Astrocyte (in vitro differentiated cells and primary cell): ENCODE data around the gene NPFFR1. TPM values are rescaled to one million over a fixed set of nuclear protein-coding genes. Genes with fewer than 3 reads are reported as not detected.

Experiments used
- DNase-seq: peaks from one replicate; pipeline ENCODE4 v3.0.0-alpha.2; 2010; ENCODE audit warnings: low read depth
- FAIRE-seq: peaks from 2 replicates; lab custom pipeline; 2011; peaks lifted over from hg19 to GRCh38; lab: Jason Lieb, UNC
- H2AFZ ChIP-seq: 2 replicates; pipeline ENCODE4 v1.6.0; 2012; ENCODE audit warnings: low read depth, low read length, inconsistent platforms
- H3K27ac ChIP-seq: 2 replicates; pipeline ENCODE4 v1.5.1; 2011; ENCODE audit warnings: low read depth, low read length, inconsistent platforms
- H3K27me3 ChIP-seq: 2 replicates; pipeline ENCODE4 v1.6.0; 2011; ENCODE audit warnings: low read length, inconsistent platforms; ENCODE audit not compliant: insufficient read depth
- H3K36me3 ChIP-seq: 2 replicates; pipeline ENCODE4 v1.5.1; 2011; ENCODE audit warnings: low read length, inconsistent platforms; ENCODE audit not compliant: insufficient read depth
- H3K4me1 ChIP-seq: 2 replicates; pipeline ENCODE4 v1.5.1; 2011; ENCODE audit warnings: low read length, inconsistent platforms; ENCODE audit not compliant: insufficient read depth
- H3K4me2 ChIP-seq: 2 replicates; pipeline ENCODE4 v1.6.0; 2012; ENCODE audit warnings: low read length, inconsistent platforms
- H3K4me3 ChIP-seq: 2 replicates; pipeline ENCODE4 v1.5.1; 2011; ENCODE audit warnings: low read depth, mild to moderate bottlenecking, low read length, inconsistent platforms; ENCODE audit not compliant: insufficient read depth
- H3K79me2 ChIP-seq: 2 replicates; pipeline ENCODE4 v1.6.0; 2012; ENCODE audit warnings: mild to moderate bottlenecking, low read length, inconsistent platforms; ENCODE audit not compliant: insufficient read depth
- H3K9ac ChIP-seq: 2 replicates; pipeline ENCODE4 v1.6.0; 2012; ENCODE audit warnings: mild to moderate bottlenecking, low read length, inconsistent platforms
- H3K9me3 ChIP-seq: 2 replicates; pipeline ENCODE4 v1.5.1; 2012; ENCODE audit warnings: low read depth, mild to moderate bottlenecking, low read length, inconsistent platforms; ENCODE audit not compliant: insufficient read depth
- H4K20me1 ChIP-seq: 2 replicates; pipeline ENCODE4 v1.6.0; 2012; ENCODE audit warnings: low read length, inconsistent platforms; ENCODE audit not compliant: insufficient read depth
- H3K27ac Mint-ChIP-seq: one replicate; pipeline ENCODE4 v1.8.0; 2021; ENCODE audit warnings: mild to moderate bottlenecking, mixed read lengths; ENCODE audit not compliant: unreplicated experiment
- H3K27me3 Mint-ChIP-seq: one replicate; pipeline ENCODE4 v1.8.0; 2021; ENCODE audit warnings: low read depth, mixed read lengths; ENCODE audit not compliant: unreplicated experiment
- H3K36me3 Mint-ChIP-seq: one replicate; pipeline ENCODE4 v1.8.0; 2021; ENCODE audit warnings: low read depth, mixed read lengths; ENCODE audit not compliant: unreplicated experiment
- H3K4me1 Mint-ChIP-seq: one replicate; pipeline ENCODE4 v1.8.0; 2021; ENCODE audit warnings: low read depth, mixed read lengths; ENCODE audit not compliant: unreplicated experiment
- H3K4me3 Mint-ChIP-seq: one replicate; pipeline ENCODE4 v1.8.0; 2021; ENCODE audit warnings: mild to moderate bottlenecking, moderate library complexity, mixed read lengths; ENCODE audit not compliant: unreplicated experiment
- H3K9me3 Mint-ChIP-seq: one replicate; pipeline ENCODE4 v1.8.0; 2021; ENCODE audit warnings: mild to moderate bottlenecking, mixed read lengths; ENCODE audit not compliant: unreplicated experiment
- EZH2 ChIP-seq: IDR thresholded peaks from 2 replicates; pipeline ENCODE4 v1.6.1; 2012; ENCODE audit warnings: mild to moderate bottlenecking, low read length, inconsistent platforms; ENCODE audit not compliant: insufficient read depth
- total RNA-seq: library from RNA; stranded (reverse); gene quantifications from 2 replicates; pipeline ENCODE4 v1.2.1, GENCODE V29; 2021
- TF ChIP-seq, protein P1 (sequence below): IDR thresholded peaks from 2 replicates; pipeline ENCODE4 v1.5.1; 2011; ENCODE audit warnings: low read depth, mild to moderate bottlenecking, inconsistent platforms, low read length, moderate library complexity; ENCODE audit not compliant: insufficient read depth

The NPFFR1 gene
- total RNA-seq, 1 donor from 2014 or later, result not detected

DNA sequence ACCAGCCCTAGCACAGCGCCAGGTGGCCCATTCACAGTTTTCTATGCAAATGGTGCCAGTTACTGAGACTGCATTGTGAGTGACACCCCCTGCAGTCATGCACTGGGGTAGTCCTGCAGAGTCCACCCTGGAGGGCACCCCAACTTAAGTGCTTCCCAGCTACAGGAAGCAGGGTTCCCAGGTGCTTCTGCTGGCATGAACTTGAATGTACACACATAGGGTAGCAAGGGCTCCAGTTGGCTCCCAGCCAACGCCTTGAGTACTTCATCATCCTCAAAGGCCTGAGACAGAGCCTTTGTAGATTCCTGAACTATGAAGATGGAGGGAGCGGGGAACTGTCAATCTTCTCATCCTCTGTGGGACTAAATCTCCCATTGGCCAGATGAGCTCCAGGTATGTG, 11.5 kb upstream of the NPFFR1 start:
- H3K4me2 ChIP-seq, result no peak overlapping the region
- DNase-seq (no peak), FAIRE-seq (no peak)
- Mint-ChIP-seq H3K36me3 (peaks cover 2% of the 10 kb centered on the region), H3K4me3 (no peak overlapping the region), H3K9me3 (peaks cover 2% of the 10 kb centered on the region), H3K4me1 (peaks cover 2% of the 10 kb centered on the region), H3K27me3 (peaks cover 17% of the 10 kb centered on the region), H3K27ac (no peak overlapping the region)
- no peaks in the 10 kb centered on the region for H3K27me3 ChIP-seq
- H3K9me3 ChIP-seq, result no peaks in the 10 kb centered on the region
- no peaks in the 10 kb centered on the region for H3K36me3 ChIP-seq
- H2AFZ ChIP-seq, result no peak overlapping the region
- no peaks in the 10 kb centered on the region for H3K79me2 ChIP-seq
- no peak overlapping the region for H3K9ac ChIP-seq
- TF ChIP-seq EZH2, result no peak
- TF ChIP-seq, protein P1, sequence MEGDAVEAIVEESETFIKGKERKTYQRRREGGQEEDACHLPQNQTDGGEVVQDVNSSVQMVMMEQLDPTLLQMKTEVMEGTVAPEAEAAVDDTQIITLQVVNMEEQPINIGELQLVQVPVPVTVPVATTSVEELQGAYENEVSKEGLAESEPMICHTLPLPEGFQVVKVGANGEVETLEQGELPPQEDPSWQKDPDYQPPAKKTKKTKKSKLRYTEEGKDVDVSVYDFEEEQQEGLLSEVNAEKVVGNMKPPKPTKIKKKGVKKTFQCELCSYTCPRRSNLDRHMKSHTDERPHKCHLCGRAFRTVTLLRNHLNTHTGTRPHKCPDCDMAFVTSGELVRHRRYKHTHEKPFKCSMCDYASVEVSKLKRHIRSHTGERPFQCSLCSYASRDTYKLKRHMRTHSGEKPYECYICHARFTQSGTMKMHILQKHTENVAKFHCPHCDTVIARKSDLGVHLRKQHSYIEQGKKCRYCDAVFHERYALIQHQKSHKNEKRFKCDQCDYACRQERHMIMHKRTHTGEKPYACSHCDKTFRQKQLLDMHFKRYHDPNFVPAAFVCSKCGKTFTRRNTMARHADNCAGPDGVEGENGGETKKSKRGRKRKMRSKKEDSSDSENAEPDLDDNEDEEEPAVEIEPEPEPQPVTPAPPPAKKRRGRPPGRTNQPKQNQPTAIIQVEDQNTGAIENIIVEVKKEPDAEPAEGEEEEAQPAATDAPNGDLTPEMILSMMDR, result no peak
- no peak overlapping the region for H3K27ac ChIP-seq
- no peak overlapping the region for H3K4me3 ChIP-seq
- peaks cover 9% of the 10 kb centered on the region for H3K4me1 ChIP-seq
- H4K20me1 ChIP-seq, result no peaks in the 10 kb centered on the region

DNA sequence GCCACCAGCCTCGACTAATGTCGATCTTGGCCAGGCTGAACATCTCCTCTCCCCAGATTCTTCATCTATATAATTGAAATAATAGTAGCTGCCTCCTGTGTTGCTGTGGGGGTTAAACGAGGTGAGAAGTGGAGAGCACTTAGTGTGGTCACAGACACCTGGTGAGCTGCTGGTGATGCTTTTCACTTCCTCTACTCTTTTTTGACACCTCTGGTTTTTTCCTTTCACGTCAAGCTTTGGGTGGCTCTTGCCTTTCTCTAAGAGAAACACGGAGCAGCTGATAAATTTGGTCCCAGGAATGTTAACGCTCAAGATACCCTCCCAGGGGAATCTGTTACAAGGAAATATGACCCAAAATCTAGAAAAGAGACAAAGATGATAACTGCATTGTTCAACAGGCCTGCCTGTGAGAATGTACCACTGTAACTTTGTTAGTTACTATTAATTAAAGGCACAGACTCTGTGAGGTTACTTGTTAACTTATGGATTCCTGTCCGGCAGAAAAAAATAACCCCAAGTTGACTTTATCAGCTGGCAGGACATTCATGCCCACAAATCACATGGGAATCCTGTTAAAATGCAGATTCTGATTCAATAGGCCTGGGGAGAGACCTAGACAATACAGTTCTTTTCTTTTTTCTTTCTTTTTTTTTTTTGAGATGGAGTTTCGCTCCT, 9.5 kb upstream of the NPFFR1 start:
- no peak overlapping the region for H3K4me3 Mint-ChIP-seq
- Histone ChIP-seq H3K27ac (no peak overlapping the region), H3K4me2 (no peak overlapping the region), H3K36me3 (no peaks in the 10 kb centered on the region), H3K9me3 (no peaks in the 10 kb centered on the region), H4K20me1 (no peaks in the 10 kb centered on the region), H3K79me2 (no peaks in the 10 kb centered on the region), H3K9ac (no peak overlapping the region), H3K4me1 (peaks cover 13% of the 10 kb centered on the region), H3K4me3 (no peak overlapping the region), H3K27me3 (no peaks in the 10 kb centered on the region), H2AFZ (no peak overlapping the region)
- peaks cover 2% of the 10 kb centered on the region for H3K9me3 Mint-ChIP-seq
- FAIRE-seq, result no peak
- peaks cover 9% of the 10 kb centered on the region for H3K4me1 Mint-ChIP-seq
- H3K36me3 Mint-ChIP-seq, result peaks cover 2% of the 10 kb centered on the region
- H3K27me3 Mint-ChIP-seq, result peaks cover 17% of the 10 kb centered on the region
- no peak for DNase-seq
- TF ChIP-seq, protein P1, result no peak
- no peak for TF ChIP-seq EZH2
- H3K27ac Mint-ChIP-seq, result peak overlapping the region; percentile 20

DNA sequence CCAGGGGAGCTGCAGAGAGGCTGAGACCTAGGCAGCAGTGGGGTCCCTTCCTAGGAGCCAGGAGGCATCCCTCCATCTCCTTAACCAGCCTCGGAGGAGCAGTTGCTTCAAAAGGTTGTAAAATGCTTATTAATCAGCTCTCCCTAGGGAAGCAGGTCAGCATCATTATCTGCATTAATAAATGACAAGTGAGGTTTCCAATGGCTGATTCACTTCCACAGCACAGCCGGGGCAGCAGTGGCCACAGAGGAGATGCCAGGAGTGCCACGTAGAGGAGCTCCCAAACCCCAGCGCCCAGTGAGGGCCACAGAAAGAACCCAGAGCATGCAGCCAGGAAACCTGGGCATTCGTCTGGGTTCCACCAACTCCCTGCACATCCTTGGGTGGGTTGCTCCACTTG, 8.2 kb upstream of the NPFFR1 start:
- H3K27me3 ChIP-seq, result no peaks in the 10 kb centered on the region
- no peak overlapping the region for H3K4me2 ChIP-seq
- H4K20me1 ChIP-seq, result no peaks in the 10 kb centered on the region
- peaks cover 2% of the 10 kb centered on the region for H3K36me3 Mint-ChIP-seq
- H3K4me3 Mint-ChIP-seq, result no peak overlapping the region
- H3K4me3 ChIP-seq, result no peak overlapping the region
- H3K9me3 ChIP-seq, result no peaks in the 10 kb centered on the region
- H3K9me3 Mint-ChIP-seq, result peaks cover 2% of the 10 kb centered on the region
- no peak overlapping the region for H3K9ac ChIP-seq
- no peak for FAIRE-seq
- no peak for TF ChIP-seq EZH2
- H3K79me2 ChIP-seq, result no peaks in the 10 kb centered on the region
- H3K4me1 ChIP-seq, result peaks cover 13% of the 10 kb centered on the region
- no peak overlapping the region for H3K27ac Mint-ChIP-seq
- H3K4me1 Mint-ChIP-seq, result peaks cover 9% of the 10 kb centered on the region
- H3K27me3 Mint-ChIP-seq, result peaks cover 28% of the 10 kb centered on the region
- H3K27ac ChIP-seq, result no peak overlapping the region
- H2AFZ ChIP-seq, result no peak overlapping the region
- DNase-seq, result peak; percentile 40
- H3K36me3 ChIP-seq, result no peaks in the 10 kb centered on the region
